ENCODE results near the gene ZNF862. TPM values are rescaled to one million over a fixed set of nuclear protein-coding genes. Genes with fewer than 3 reads are reported as not detected.

The ZNF862 gene
- total RNA-seq, 1 experiment from 2014 or later, result 5.7 TPM

DNA sequence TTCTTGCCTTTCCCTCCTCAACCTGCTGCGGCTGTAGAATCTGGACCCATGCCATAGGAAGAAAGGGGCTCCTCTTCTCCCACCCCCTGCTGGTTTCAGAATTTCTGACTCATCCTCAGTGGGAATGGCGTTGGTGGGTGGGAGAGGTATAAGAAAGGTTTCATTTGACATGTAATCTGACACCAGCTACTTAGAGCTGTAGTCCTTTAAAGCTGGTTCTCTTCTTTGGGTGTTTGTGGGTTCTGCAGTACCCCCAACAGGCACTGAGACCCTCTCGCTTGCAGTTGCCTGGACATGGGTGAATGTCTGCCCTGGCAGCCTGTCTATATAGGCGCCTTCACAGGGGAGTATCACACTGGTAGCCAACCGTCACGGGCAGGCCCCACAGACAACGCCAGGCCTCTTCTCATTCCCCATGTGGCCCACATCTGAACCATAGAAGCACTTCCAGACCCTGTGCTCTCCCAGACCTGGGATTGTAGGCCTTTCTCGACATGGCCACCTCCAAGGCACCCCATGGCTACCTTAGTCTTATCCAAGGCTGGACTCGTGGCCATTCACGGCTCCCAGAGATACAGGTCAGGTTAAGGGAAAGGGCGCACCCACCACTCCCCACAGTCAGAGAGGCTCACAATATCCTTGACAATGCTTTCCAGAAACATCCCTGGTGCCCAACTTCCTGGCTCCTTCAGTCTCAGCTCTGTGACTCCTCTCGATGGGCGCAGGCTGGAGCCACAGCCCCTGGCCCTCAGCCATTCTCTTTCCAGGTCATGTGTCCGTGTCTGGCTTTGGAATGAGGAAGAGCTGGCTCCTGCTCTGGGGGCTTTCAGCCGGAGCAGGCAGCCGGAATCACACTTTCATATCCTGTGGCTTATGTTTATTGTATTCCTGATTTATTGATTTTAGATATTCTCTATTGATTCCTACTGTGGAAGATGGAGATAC is 17.5 kb downstream of the ZNF862 start:
- intact Hi-C loops (cut with micrococcal nuclease; ENCODE audit: unreplicated experiment), result loop anchor here (2.0 kb wide), 1 partner anchor 17 kb away; the partner anchor contains the start of gene ZNF862
- TF ChIP-seq EZH2 (IDR thresholded peaks at IDR 0.05; ENCODE audit: borderline replicate concordance, low read depth, low read length, poor library complexity, severe bottlenecking), result no peak
- TF ChIP-seq, protein P1, sequence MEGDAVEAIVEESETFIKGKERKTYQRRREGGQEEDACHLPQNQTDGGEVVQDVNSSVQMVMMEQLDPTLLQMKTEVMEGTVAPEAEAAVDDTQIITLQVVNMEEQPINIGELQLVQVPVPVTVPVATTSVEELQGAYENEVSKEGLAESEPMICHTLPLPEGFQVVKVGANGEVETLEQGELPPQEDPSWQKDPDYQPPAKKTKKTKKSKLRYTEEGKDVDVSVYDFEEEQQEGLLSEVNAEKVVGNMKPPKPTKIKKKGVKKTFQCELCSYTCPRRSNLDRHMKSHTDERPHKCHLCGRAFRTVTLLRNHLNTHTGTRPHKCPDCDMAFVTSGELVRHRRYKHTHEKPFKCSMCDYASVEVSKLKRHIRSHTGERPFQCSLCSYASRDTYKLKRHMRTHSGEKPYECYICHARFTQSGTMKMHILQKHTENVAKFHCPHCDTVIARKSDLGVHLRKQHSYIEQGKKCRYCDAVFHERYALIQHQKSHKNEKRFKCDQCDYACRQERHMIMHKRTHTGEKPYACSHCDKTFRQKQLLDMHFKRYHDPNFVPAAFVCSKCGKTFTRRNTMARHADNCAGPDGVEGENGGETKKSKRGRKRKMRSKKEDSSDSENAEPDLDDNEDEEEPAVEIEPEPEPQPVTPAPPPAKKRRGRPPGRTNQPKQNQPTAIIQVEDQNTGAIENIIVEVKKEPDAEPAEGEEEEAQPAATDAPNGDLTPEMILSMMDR (conservative IDR thresholded peaks at IDR 0.05; ENCODE audit: low read depth, low read length), result no peak
- H3K9me3 ChIP-seq (ENCODE audit: low read depth, low read length, poor library complexity, severe bottlenecking), result no peaks in the 10 kb centered on the region
- peaks cover 21% of the 10 kb centered on the region for H3K4me1 ChIP-seq (ENCODE audit: insufficient read depth, low read length, poor library complexity, severe bottlenecking)
- peak overlapping the region; percentile 70 for H3K27ac ChIP-seq (ENCODE audit: low read depth, low read length, poor library complexity, severe bottlenecking)
- no peaks in the 10 kb centered on the region for H3K36me3 ChIP-seq (ENCODE audit: insufficient read depth, low read length, poor library complexity, severe bottlenecking)
- CTCF ChIA-PET, result no interaction called here
- DNase-seq (ENCODE audit: low spot score), result peak; percentile 96
- H3K27me3 ChIP-seq (replicated peaks; ENCODE audit: insufficient read depth, low read depth, low read length, poor library complexity), result no peaks in the 10 kb centered on the region
- H3K4me3 ChIP-seq (ENCODE audit: low read depth, low read length, poor library complexity, severe bottlenecking), result no peak overlapping the region
- POLR2A ChIA-PET (ENCODE audit: low non-redundant PET), result no interaction called here
- no TSS peak for BruUV-seq (replicated peaks)

DNA sequence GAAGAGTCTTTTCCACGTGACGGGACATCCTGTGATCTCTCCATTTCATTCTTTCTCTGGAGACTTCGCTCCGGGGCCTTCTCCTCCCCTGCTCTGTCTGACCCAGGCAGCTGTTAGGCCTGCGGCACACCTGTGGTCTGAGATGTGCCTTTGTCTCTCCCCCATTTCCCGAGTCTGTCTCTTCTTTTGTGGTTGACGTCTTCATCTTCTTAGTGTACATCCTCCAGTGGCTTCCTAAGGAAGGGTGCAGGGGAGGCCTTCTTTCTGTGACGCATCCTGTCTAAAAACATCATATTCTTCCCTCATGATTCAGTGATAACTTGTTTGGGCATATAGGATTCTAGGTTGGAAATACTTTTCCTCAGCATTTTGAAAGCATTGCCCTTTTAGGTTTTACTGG is 18.4 kb downstream of the ZNF862 start:
- Histone ChIP-seq H3K36me3 (ENCODE audit: insufficient read depth, low read length, poor library complexity, severe bottlenecking) (no peaks in the 10 kb centered on the region), H3K27ac (ENCODE audit: low read depth, low read length, poor library complexity, severe bottlenecking) (peak overlapping the region; percentile 70), H3K4me3 (ENCODE audit: low read depth, low read length, poor library complexity, severe bottlenecking) (no peak overlapping the region), H3K27me3 (replicated peaks; ENCODE audit: insufficient read depth, low read depth, low read length, poor library complexity) (no peaks in the 10 kb centered on the region), H3K9me3 (ENCODE audit: low read depth, low read length, poor library complexity, severe bottlenecking) (no peaks in the 10 kb centered on the region), H3K4me1 (ENCODE audit: insufficient read depth, low read length, poor library complexity, severe bottlenecking) (peaks cover 21% of the 10 kb centered on the region)
- intact Hi-C loops (cut with micrococcal nuclease; ENCODE audit: unreplicated experiment), result no loop called here
- TF ChIP-seq EZH2 (IDR thresholded peaks at IDR 0.05; ENCODE audit: borderline replicate concordance, low read depth, low read length, poor library complexity, severe bottlenecking), result no peak
- TF ChIP-seq, protein P1 (conservative IDR thresholded peaks at IDR 0.05; ENCODE audit: low read depth, low read length), result no peak
- BruUV-seq (replicated peaks), result no TSS peak
- ChIA-PET CTCF (no interaction called here), POLR2A (ENCODE audit: low non-redundant PET) (no interaction called here)
- no peak for DNase-seq (ENCODE audit: low spot score)

DNA sequence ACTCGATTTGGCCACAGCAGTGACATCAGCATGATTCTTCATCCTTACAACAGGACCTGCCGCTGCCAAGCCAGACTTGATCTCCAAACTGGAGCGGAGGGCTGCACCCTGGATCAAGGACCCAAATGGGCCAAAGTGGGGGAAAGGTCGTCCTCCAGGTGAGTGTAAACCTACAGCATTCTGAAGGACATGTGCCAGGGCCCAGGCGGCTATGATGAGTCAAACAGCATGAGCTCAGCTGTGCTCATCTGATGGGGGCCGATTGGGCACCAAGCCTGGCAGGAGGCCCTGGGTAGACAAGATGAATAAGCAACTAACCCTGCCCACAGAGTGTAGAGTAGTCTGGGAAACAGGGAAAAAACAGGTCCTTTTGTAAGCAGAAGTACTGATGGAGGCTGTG is 21.2 kb downstream of the ZNF862 start:
- ChIA-PET CTCF (no interaction called here), POLR2A (ENCODE audit: low non-redundant PET) (no interaction called here)
- H3K36me3 ChIP-seq (ENCODE audit: insufficient read depth, low read length, poor library complexity, severe bottlenecking), result no peaks in the 10 kb centered on the region
- no peak for TF ChIP-seq EZH2 (IDR thresholded peaks at IDR 0.05; ENCODE audit: borderline replicate concordance, low read depth, low read length, poor library complexity, severe bottlenecking)
- TF ChIP-seq, protein P1 (conservative IDR thresholded peaks at IDR 0.05; ENCODE audit: low read depth, low read length), result no peak
- H3K4me1 ChIP-seq (ENCODE audit: insufficient read depth, low read length, poor library complexity, severe bottlenecking), result peaks cover 16% of the 10 kb centered on the region
- H3K4me3 ChIP-seq (ENCODE audit: low read depth, low read length, poor library complexity, severe bottlenecking), result no peak overlapping the region
- H3K9me3 ChIP-seq (ENCODE audit: low read depth, low read length, poor library complexity, severe bottlenecking), result no peaks in the 10 kb centered on the region
- no TSS peak for BruUV-seq (replicated peaks)
- H3K27ac ChIP-seq (ENCODE audit: low read depth, low read length, poor library complexity, severe bottlenecking), result no peak overlapping the region
- no peaks in the 10 kb centered on the region for H3K27me3 ChIP-seq (replicated peaks; ENCODE audit: insufficient read depth, low read depth, low read length, poor library complexity)
- DNase-seq (ENCODE audit: low spot score), result no peak
- intact Hi-C loops (cut with micrococcal nuclease; ENCODE audit: unreplicated experiment), result no loop called here
